WERI-Rb-1 (cell line): ENCODE measurements around the gene SFXN2.
A peak's percentile ranks its signal among the peaks of the same experiment; 100 is the strongest.

Experiments
- DNase-seq: peaks from one replicate; pipeline ENCODE4 v3.0.0-alpha.2; 2020
- H3K27ac ChIP-seq: fragments of 250-450 bp; sonication (Bioruptor Pico); 2 replicates; pipeline ENCODE4 v1.5.1; 2020; ENCODE audit warnings: mild to moderate bottlenecking, moderate library complexity
- H3K27me3 ChIP-seq: fragments of 250-450 bp; sonication (Bioruptor Pico); 2 replicates; pipeline ENCODE4 v1.5.1; 2021; ENCODE audit warnings: mild to moderate bottlenecking, low read depth, moderate library complexity; ENCODE audit not compliant: insufficient read depth, severe bottlenecking
- H3K36me3 ChIP-seq: fragments of 250-450 bp; sonication (Bioruptor Pico); 2 replicates; pipeline ENCODE4 v1.5.1; 2020; ENCODE audit warnings: mild to moderate bottlenecking, moderate library complexity
- H3K4me3 ChIP-seq: 2 replicates; pipeline ENCODE4 v1.5.1; 2011; ENCODE audit warnings: low read depth, mild to moderate bottlenecking, control low read depth, low read length
- H3K9me3 ChIP-seq: fragments of 250-450 bp; sonication (Bioruptor Pico); 2 replicates; pipeline ENCODE4 v1.5.1; 2021; ENCODE audit warnings: mild to moderate bottlenecking, moderate library complexity; ENCODE audit not compliant: severe bottlenecking
- TF ChIP-seq, protein P1 (sequence below): IDR thresholded peaks from 2 replicates; pipeline ENCODE4 v1.5.1; 2011; ENCODE audit warnings: low read depth, mild to moderate bottlenecking, control low read depth, inconsistent platforms, low read length

The SFXN2 gene

DNA sequence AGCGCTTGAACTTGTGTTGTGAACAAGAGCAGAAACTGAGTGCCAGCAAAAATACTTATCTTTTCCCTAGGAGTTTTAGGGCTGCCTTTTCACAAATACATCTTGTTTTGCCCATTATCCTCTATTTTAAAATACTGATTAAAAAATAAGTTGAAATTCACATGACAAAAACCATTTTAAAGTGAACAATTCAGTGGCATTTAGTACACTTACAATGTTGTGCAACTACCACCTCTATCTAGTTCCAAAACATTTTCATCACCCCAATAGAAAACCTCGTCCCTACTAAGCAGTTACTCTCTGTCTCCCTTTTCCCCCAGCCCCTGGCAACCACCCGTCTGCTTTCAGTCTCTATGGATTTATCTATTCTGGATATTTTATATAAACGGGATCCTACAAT, 30.7 kb downstream of the SFXN2 start:
- TF ChIP-seq, protein P1, sequence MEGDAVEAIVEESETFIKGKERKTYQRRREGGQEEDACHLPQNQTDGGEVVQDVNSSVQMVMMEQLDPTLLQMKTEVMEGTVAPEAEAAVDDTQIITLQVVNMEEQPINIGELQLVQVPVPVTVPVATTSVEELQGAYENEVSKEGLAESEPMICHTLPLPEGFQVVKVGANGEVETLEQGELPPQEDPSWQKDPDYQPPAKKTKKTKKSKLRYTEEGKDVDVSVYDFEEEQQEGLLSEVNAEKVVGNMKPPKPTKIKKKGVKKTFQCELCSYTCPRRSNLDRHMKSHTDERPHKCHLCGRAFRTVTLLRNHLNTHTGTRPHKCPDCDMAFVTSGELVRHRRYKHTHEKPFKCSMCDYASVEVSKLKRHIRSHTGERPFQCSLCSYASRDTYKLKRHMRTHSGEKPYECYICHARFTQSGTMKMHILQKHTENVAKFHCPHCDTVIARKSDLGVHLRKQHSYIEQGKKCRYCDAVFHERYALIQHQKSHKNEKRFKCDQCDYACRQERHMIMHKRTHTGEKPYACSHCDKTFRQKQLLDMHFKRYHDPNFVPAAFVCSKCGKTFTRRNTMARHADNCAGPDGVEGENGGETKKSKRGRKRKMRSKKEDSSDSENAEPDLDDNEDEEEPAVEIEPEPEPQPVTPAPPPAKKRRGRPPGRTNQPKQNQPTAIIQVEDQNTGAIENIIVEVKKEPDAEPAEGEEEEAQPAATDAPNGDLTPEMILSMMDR, result no peak
- H3K27ac ChIP-seq, result no peak overlapping the region
- DNase-seq, result no peak
- no peaks in the 10 kb centered on the region for H3K36me3 ChIP-seq
- H3K9me3 ChIP-seq, result no peaks in the 10 kb centered on the region
- H3K4me3 ChIP-seq, result no peak overlapping the region
- H3K27me3 ChIP-seq, result no peaks in the 10 kb centered on the region

DNA sequence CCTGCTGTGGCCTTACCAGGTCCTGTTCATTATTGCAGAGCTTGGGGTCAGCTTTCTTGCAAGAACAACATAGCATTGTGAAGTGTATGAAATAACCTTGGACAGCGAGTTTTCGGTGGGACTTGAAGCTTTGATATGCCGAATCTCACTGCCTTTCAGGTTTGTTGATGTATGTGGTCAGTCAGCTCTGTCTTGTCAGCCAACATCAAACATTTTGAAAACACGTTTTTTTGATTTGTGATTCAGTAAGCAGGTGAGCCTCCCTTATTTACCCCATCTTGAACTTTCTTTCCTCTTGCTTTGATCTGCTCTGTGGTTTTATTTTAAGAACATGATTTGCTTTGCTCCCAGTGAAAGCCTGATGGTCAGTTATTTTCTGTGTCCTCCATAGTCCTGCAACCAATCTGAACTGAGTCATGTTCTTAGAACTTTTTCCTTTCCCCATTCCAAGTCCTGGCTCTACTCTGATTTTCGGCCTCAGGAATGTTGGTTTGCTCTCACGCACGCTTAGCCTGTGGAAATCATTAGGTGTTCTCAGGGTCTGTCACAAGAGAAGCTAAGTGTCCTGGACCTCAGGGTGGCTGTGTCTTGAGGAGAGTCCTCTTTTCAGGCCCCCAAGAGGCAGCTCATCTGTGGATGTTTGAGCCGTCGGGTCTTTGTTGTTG, 38.0 kb downstream of the SFXN2 start:
- no peaks in the 10 kb centered on the region for H3K27me3 ChIP-seq
- no peaks in the 10 kb centered on the region for H3K9me3 ChIP-seq
- H3K27ac ChIP-seq, result no peak overlapping the region
- H3K4me3 ChIP-seq, result no peak overlapping the region
- H3K36me3 ChIP-seq, result no peaks in the 10 kb centered on the region
- TF ChIP-seq, protein P1, result no peak
- no peak for DNase-seq

DNA sequence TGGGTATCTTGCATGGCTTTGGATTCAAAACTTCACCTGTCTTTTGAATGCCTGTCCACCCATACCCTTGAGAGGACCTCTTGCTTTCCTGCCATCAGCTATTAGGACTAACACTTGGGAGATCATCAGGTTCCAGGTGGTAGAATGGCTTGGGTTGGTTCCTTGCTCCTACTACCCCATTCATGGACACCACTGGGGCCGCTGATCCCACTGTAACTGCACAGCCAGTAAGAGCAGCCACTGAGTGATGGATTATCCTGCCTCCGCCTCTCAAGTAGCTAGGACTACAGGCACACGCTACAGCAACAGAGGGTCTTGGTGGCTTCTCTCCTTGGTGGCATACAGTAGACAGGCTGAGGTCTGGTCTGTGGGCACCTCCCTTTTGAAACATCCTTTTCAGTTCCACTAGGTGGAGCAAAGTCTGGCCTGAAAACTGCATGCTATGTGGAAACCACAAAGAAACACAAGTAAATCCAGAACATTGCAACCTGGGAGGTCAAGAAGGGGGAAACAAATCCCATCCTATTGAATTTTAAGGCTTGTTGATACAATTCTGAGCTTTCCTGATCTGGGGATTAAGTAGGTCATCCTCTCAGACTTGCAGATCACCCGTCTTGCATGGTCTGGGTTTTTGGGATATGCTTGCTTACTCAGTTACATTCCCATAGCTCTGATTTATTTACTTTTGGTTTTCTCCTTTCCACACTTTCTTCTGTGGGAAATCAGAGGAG, 38.7 kb downstream of the SFXN2 start:
- Histone ChIP-seq H3K27ac (no peak overlapping the region), H3K4me3 (no peak overlapping the region), H3K9me3 (no peaks in the 10 kb centered on the region), H3K27me3 (no peaks in the 10 kb centered on the region), H3K36me3 (no peaks in the 10 kb centered on the region)
- TF ChIP-seq, protein P1, result peak; percentile 63
- DNase-seq, result peak; percentile 50

DNA sequence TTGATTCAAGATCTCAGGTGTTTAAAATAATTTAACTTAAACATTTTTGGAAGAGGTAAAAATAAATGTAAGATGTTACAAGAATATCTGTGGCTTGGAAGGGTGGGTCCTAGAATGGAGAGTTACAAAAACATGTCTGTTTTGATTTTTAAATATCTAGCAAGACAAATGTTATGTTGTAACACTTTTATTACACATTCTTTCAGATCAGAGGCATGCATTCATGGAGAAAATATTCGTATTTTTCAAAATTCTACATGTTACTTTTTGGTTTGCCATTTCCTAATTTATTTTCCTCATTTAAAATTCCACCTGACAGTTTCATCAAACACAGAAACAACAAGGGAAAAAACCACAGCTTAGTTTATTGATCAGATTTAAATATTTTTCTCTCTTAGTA, 39.3 kb downstream of the SFXN2 start:
- no peaks in the 10 kb centered on the region for H3K36me3 ChIP-seq
- no peaks in the 10 kb centered on the region for H3K9me3 ChIP-seq
- TF ChIP-seq, protein P1, result no peak
- H3K4me3 ChIP-seq, result no peak overlapping the region
- no peaks in the 10 kb centered on the region for H3K27me3 ChIP-seq
- H3K27ac ChIP-seq, result no peak overlapping the region
- no peak for DNase-seq

DNA sequence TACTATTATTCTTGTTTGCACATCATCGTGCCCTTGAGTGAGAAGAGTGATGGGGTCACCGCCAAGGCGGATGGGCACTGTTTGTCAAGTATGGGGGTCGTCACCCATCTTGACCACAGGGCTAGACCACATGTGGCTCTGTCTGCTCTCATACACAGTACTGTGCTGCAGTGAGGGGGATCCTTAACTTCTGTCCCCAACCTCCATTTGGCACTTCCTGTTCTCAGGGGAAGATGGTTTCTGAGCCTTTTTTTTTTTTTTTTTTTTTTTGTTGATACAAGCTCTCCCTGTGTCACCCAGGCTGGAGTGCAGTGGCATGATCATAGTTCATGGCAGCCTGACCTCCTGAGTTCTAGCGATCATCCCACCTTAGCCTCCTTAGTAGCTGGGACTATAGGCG, 42.9 kb downstream of the SFXN2 start:
- no peak for DNase-seq
- H3K36me3 ChIP-seq, result no peaks in the 10 kb centered on the region
- H3K9me3 ChIP-seq, result no peaks in the 10 kb centered on the region
- H3K27me3 ChIP-seq, result no peaks in the 10 kb centered on the region
- H3K4me3 ChIP-seq, result no peak overlapping the region
- no peak overlapping the region for H3K27ac ChIP-seq
- TF ChIP-seq, protein P1, result no peak
